Fibroblast of skin of left biceps (primary cell): ENCODE measurements around the gene TSPY9.
"Not testable (repeated sequence)": the region's sequence is repeated elsewhere in the genome, so short reads cannot be mapped to it uniquely, and the experiment has no call there.

ENCODE experiments used
- DNase-seq, 2 experiments: peaks; one replicate each; pipeline ENCODE4 v3.0.0-alpha.2; 2013; ENCODE audit warnings: low read depth in 2 of 2

The TSPY9 gene, protein sequence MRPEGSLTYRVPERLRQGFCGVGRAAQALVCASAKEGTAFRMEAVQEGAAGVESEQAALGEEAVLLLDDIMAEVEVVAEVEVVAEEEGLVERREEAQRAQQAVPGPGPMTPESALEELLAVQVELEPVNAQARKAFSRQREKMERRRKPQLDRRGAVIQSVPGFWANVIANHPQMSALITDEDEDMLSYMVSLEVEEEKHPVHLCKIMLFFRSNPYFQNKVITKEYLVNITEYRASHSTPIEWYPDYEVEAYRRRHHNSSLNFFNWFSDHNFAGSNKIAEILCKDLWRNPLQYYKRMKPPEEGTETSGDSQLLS

DNA sequence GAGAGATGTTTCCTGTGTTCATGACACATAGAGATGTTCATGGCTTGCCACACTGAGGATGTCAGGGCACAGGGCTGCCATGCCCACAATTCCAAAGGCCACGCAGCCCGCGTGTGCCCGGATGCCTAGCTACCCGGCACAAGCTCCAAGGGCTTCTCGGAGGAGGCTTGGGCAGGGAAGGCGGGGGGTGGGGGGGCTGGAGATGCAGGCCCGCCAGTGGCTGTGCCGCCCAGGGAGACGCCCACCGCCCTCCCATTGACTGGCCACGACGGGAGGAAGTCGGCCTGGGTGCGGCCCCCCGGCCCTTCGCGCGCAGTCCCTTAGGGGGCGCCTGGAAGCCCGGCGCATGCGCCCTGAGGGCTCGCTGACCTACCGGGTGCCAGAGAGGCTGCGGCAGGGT lies at the start of gene TSPY9:
TSS of gene TSPY9 (plus strand) at position 301 of the 400 bp plus-strand sequence. CDS start at position 347, 46 bp downstream.
- DNase-seq, result not testable (repeated sequence)

DNA sequence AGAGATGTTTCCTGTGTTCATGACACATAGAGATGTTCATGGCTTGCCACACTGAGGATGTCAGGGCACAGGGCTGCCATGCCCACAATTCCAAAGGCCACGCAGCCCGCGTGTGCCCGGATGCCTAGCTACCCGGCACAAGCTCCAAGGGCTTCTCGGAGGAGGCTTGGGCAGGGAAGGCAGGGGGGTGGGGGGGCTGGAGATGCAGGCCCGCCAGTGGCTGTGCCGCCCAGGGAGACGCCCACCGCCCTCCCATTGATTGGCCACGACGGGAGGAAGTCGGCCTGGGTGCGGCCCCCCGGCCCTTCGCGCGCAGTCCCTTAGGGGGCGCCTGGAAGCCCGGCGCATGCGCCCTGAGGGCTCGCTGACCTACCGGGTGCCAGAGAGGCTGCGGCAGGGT lies 20.4 kb upstream of the TSPY9 start, which contains the start of gene TSPY1:
TSS of gene TSPY1 (plus strand) at position 301 of the 400 bp plus-strand sequence. CDS start at position 347, 46 bp downstream.
- DNase-seq, result not testable (repeated sequence)

DNA sequence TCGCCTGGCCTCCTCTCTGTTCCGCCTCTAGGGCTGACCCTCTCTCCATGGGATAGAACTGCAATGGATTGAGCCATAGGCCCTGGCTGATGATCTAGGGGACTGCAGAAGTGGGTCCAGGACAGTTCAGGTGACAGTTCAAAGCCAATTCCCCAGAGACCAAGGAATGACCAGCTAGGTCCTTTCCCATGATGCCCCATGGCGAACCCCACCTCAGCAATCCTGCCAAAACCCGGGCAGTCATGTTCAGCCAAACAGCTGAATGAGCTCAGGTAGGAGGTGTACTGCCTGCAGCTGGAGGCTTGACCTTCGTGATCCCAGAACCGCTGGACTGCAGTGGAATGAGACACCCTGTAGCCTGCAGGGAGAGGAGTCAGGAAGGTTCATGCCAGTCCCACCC lies 17.3 kb downstream of the TSPY9 start:
- not testable (repeated sequence) for DNase-seq

DNA sequence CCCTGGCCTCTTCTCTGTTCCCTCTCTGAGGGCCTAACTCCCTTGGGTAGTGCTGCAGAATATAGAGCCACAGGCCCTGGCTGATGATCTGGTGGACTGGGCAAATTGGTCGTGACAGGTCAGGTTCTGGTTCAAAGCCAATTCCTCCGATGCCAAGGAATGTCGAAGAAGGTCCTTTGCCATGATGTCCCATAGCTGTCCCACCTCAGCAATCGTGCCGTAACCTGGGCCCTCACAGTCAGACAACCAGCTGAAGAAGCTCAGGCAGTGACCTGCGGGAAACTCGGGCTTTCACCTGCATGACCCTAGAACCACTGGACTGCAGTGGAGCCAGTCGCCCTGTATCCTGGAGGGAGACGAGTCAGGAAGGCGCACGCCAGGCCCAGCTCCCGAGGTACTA lies 29.2 kb downstream of the TSPY9 start:
- not testable (repeated sequence) for DNase-seq

DNA sequence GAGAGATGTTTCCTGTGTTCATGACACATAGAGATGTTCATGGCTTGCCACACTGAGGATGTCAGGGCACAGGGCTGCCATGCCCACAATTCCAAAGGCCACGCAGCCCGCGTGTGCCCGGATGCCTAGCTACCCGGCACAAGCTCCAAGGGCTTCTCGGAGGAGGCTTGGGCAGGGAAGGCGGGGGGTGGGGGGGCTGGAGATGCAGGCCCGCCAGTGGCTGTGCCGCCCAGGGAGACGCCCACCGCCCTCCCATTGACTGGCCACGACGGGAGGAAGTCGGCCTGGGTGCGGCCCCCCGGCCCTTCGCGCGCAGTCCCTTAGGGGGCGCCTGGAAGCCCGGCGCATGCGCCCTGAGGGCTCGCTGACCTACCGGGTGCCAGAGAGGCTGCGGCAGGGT lies 40.5 kb downstream of the TSPY9 start, which contains the start of gene TSPY10:
TSS of gene TSPY10 (plus strand) at position 301 of the 400 bp plus-strand sequence. CDS start at position 347, 46 bp downstream.
- not testable (repeated sequence) for DNase-seq
